Epithelial cell of alveolus of lung (primary cell): ENCODE data around the gene USB1. TPM values are rescaled to one million over a fixed set of nuclear protein-coding genes. Genes with fewer than 3 reads are reported as not detected.

ENCODE experiments used
- total RNA-seq: library from RNA; depleted of rRNA; stranded (reverse); fragments of >200 nt; gene quantifications from 2 replicates; pipeline ENCODE4 v1.2.1, GENCODE V29; 2015

Gene USB1, protein sequence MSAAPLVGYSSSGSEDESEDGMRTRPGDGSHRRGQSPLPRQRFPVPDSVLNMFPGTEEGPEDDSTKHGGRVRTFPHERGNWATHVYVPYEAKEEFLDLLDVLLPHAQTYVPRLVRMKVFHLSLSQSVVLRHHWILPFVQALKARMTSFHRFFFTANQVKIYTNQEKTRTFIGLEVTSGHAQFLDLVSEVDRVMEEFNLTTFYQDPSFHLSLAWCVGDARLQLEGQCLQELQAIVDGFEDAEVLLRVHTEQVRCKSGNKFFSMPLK
- total RNA-seq, result 23.9 and 41.2 TPM in 2 replicates

GRCh38 chr16:58000706-58001676 lies at the start of gene USB1:
TSS of gene USB1 (plus strand) at chr16:58001407. CDS start at chr16:58001484, 77 bp downstream.

GRCh38 chr16:57970970-57971369 lies 30.2 kb upstream of the USB1 start, which contains the start of gene CNGB1:
TSS of gene CNGB1 (minus strand) at chr16:57971128. CDS start at chr16:57967286, 3,842 bp downstream.

GRCh38 chr16:57999971-58000705 lies 1.1 kb upstream of the USB1 start, which contains the start of gene ZNF319:
TSS of gene ZNF319 (minus strand) at chr16:58000672. CDS start at chr16:57998265, 2,407 bp downstream.

DNA sequence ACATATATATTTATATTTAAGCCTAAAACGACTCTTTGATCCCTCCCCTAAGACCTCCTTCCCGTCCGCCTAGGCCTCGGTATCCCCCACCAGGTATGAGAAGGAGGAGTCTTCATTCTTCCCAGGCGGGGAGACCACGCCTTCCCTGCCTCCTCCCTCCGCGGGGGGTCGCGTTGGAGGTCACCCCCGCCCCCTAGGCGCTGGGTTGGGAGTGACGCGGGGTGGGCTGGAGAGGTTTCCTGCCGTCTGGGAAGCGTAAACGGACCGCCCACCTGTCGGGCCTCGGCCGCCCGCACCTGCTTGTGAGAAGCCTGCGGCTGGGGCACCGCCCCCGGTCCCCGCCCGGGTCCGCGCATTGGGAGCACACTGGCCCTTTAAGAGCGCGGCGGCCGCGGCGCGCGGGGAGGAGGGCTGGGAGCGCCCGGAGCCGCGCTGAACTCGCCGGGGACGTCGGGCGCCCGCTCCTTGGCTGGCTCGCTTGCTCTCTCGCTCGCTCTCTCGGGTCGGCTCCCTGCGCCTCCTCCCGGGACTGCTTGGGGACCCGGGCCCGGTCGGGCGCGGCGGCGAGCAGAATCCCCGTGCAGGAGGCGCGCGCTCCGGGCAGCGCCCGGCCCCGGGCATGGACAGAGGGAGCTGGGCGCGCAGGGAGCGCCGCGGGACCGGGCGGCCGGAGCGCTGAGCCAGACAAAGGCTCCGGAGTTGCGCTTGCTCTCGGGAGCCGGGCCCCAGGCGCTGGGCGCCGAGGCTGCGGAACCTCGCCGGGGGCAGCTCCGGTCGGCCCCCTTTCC lies 24.3 kb downstream of the USB1 start, which contains the start of gene MMP15:
TSS of gene MMP15 (plus strand) at position 404 of the 788 bp plus-strand sequence. CDS start 597 bp downstream, outside the sequence.

Other genes starting within 250 kb of the USB1 start
- gene KIFC3, start 198.9 kb upstream of the USB1 start, total RNA-seq, result 23.8 and 54.2 TPM in 2 replicates
- gene CNGB1, start 30.3 kb upstream of the USB1 start, total RNA-seq, result under 0.01 TPM in 1 of 2 replicates, not detected in the other
- 7.5 and 9.2 TPM in 2 replicates for gene ZNF319, start 735 bp upstream of the USB1 start, total RNA-seq
- gene MMP15, start 24.3 kb downstream of the USB1 start, total RNA-seq, result 3.9 and 6.7 TPM in 2 replicates
- gene CFAP20, start 128.0 kb downstream of the USB1 start, total RNA-seq, result 46.5 and 52.1 TPM in 2 replicates
- 23.5 and 60.9 TPM in 2 replicates for gene CSNK2A2, start 196.7 kb downstream of the USB1 start, total RNA-seq